Liver (tissue), 9 donors: ENCODE results near the gene ACVR1. TPM values are rescaled to one million over a fixed set of nuclear protein-coding genes. Genes with fewer than 3 reads are reported as not detected.

Experiments used
- DNase-seq: peaks from one replicate; pipeline ENCODE4 v3.0.0-alpha.2; 2017; ENCODE audit warnings: low spot score
- H3K27ac ChIP-seq, 2 donors: one replicate each; pipeline ENCODE4 v1.7.0; 2013; ENCODE audit warnings: inconsistent platforms in 2 of 2, low read length in 2 of 2, control low read depth in 1 of 2, low read depth in 1 of 2, mild to moderate bottlenecking in 1 of 2
- H3K27me3 ChIP-seq, 4 donors: one replicate each; pipeline versions ENCODE4 v1.6.1 to v1.7.0; 2013; ENCODE audit warnings: low read length in 3 of 4, inconsistent platforms in 1 of 4, mild to moderate bottlenecking in 1 of 4, moderate library complexity in 1 of 4; ENCODE audit not compliant: control insufficient read depth in 4 of 4, insufficient read depth in 4 of 4
- H3K36me3 ChIP-seq, 4 donors: one replicate each; pipeline versions ENCODE4 v1.6.1 to v1.7.0; 2013; ENCODE audit warnings: low read length in 3 of 4, mild to moderate bottlenecking in 3 of 4, low read depth in 1 of 4, moderate library complexity in 1 of 4; ENCODE audit not compliant: control insufficient read depth in 4 of 4, insufficient read depth in 3 of 4
- H3K4me1 ChIP-seq, 4 donors: one replicate each; pipeline versions ENCODE4 v1.6.1 to v1.7.0; 2013; ENCODE audit warnings: low read length in 3 of 4, mild to moderate bottlenecking in 3 of 4, moderate library complexity in 1 of 4; ENCODE audit not compliant: control insufficient read depth in 4 of 4, insufficient read depth in 4 of 4
- H3K4me3 ChIP-seq, 3 donors: one replicate each; pipeline versions ENCODE4 v1.6.1 to v1.7.0; 2013; ENCODE audit warnings: low read length in 3 of 3, control low read depth in 1 of 3, low read depth in 1 of 3, mild to moderate bottlenecking in 1 of 3
- H3K9ac ChIP-seq, 2 donors: one replicate each; pipeline ENCODE4 v1.7.0; 2013; ENCODE audit warnings: low read length in 2 of 2, mild to moderate bottlenecking in 2 of 2, moderate library complexity in 2 of 2, control low read depth in 1 of 2, low read depth in 1 of 2
- H3K9me3 ChIP-seq, 4 donors: one replicate each; pipeline versions ENCODE4 v1.6.1 to v1.7.0; 2013; ENCODE audit warnings: low read length in 3 of 4; ENCODE audit not compliant: control insufficient read depth in 4 of 4
- ATF3 ChIP-seq: IDR thresholded peaks from 2 replicates; pipeline ENCODE4 v1.6.1; 2016; ENCODE audit warnings: antibody characterized with exemption
- CTCF ChIP-seq: fragments of 150-350 bp; IDR thresholded peaks from 2 replicates; pipeline ENCODE4 v1.5.1; 2017; ENCODE audit warnings: improper control_type of control experiment, low read depth, low read length; ENCODE audit not compliant: missing input control
- FOXA1 ChIP-seq: IDR thresholded peaks from 2 replicates; pipeline ENCODE4 v1.6.1; 2016; ENCODE audit warnings: antibody characterized with exemption
- FOXA2 ChIP-seq: IDR thresholded peaks from 2 replicates; pipeline ENCODE4 v1.6.1; 2016; ENCODE audit warnings: antibody characterized with exemption
- GABPA ChIP-seq, 2 donors: IDR thresholded peaks in 1 of 2; conservative IDR thresholded peaks in 1 of 2; 2 replicates each; pipeline ENCODE4 v1.6.1; 2016; ENCODE audit warnings: antibody characterized with exemption in 2 of 2, mild to moderate bottlenecking in 1 of 2, moderate library complexity in 1 of 2
- HNF4A ChIP-seq, 2 donors: conservative IDR thresholded peaks; 2 replicates each; pipeline ENCODE4 v1.6.1; 2016; ENCODE audit warnings: antibody characterized with exemption in 2 of 2, mild to moderate bottlenecking in 2 of 2
- NR2F2 ChIP-seq: IDR thresholded peaks from 2 replicates; pipeline ENCODE4 v1.6.1; 2016; ENCODE audit warnings: antibody characterized with exemption
- RAD21 ChIP-seq, 2 donors: IDR thresholded peaks; 2 replicates each; pipeline ENCODE4 v1.6.1; 2016; ENCODE audit warnings: antibody characterized with exemption in 2 of 2, mild to moderate bottlenecking in 2 of 2
- RXRA ChIP-seq, 2 donors: IDR thresholded peaks; 2 replicates each; pipeline ENCODE4 v1.6.1; 2017 to 2018; ENCODE audit warnings: antibody characterized with exemption in 2 of 2, mild to moderate bottlenecking in 1 of 2
- SP1 ChIP-seq: IDR thresholded peaks from 2 replicates; pipeline ENCODE4 v1.6.1; 2018; ENCODE audit warnings: antibody characterized with exemption, mild to moderate bottlenecking
- YY1 ChIP-seq: IDR thresholded peaks from 2 replicates; pipeline ENCODE4 v1.6.1; 2016; ENCODE audit warnings: antibody characterized with exemption, mild to moderate bottlenecking
- WGBS: extraction: QIAGEN DNeasy Blood & Tissue Kit; methylation state at CpG from one replicate; pipeline ENCODE4 v1.1.7; 2013; 5-methylcytosine and 5-hydroxymethylcytosine counted together
- polyA plus RNA-seq, 2 donors: library from polyadenylated mRNA; stranded (reverse) in 1 of 2; unstranded in 1 of 2; fragments of 200-250 nt in 1 of 2; fragments of >200 nt in 1 of 2; fragmentation: Nextera tagmentation in 1 of 2; extraction: Ambion mirVana in 1 of 2; gene quantifications; one replicate each; pipeline versions ENCODE4 v1.2.1 to v1.2.3, GENCODE V29; 2013 to 2015
- total RNA-seq, 2 donors: library from RNA; depleted of rRNA; stranded (reverse); fragments of >200 nt; gene quantifications; one replicate each; pipeline ENCODE4 v1.2.3, GENCODE V29; 2014
- TF ChIP-seq, protein P1 (sequence below): IDR thresholded peaks from 2 replicates; pipeline ENCODE4 v1.6.1; 2016; ENCODE audit warnings: antibody characterized with exemption, mild to moderate bottlenecking
- TF ChIP-seq, protein P2 (sequence below): IDR thresholded peaks from 2 replicates; pipeline ENCODE4 v1.6.1; 2016; ENCODE audit warnings: antibody characterized with exemption
- TF ChIP-seq, protein P3 (sequence below): IDR thresholded peaks from 2 replicates; pipeline ENCODE4 v1.6.1; 2016; ENCODE audit warnings: antibody characterized with exemption
- donor health status: healthy.
- donor health status: healthy.
- donor health status: healthy.
- donor health status: healthy.
- donor health status: healthy.

ACVR1 gene
- total and polyA plus RNA-seq, 4 donors = 6.2 to 20.4 (median 8.5) TPM

DNA sequence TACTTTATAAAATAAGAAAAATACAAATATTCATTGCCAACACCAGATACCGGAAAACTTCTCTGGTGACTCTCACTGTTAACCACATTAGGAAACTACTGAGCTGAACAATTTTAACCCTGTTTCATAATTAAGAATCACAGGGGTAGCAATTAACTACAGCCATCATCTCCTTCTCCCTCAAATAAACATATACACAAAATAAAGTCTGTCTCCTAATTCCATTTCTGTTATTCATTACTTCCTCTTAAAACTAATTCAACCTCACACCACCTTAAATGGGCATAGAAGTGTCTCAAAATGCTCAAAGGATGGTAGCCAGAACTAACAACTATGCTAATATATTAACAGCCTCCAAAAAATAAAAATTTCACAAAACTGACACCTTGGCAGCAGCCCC, 60.7 kb downstream of the ACVR1 start:
- peaks cover 2 to 18% (median 9%) of the 10 kb centered on the region in 4 donors for H3K36me3 ChIP-seq
- WGBS = 100% methylated on average over 1 of the region's 1 CpG
- no peak overlapping the region for H3K27ac ChIP-seq
- H3K9me3 ChIP-seq = no peaks in the 10 kb centered on the region
- no peak overlapping the region for H3K4me3 ChIP-seq
- TF ChIP-seq, protein P1, sequence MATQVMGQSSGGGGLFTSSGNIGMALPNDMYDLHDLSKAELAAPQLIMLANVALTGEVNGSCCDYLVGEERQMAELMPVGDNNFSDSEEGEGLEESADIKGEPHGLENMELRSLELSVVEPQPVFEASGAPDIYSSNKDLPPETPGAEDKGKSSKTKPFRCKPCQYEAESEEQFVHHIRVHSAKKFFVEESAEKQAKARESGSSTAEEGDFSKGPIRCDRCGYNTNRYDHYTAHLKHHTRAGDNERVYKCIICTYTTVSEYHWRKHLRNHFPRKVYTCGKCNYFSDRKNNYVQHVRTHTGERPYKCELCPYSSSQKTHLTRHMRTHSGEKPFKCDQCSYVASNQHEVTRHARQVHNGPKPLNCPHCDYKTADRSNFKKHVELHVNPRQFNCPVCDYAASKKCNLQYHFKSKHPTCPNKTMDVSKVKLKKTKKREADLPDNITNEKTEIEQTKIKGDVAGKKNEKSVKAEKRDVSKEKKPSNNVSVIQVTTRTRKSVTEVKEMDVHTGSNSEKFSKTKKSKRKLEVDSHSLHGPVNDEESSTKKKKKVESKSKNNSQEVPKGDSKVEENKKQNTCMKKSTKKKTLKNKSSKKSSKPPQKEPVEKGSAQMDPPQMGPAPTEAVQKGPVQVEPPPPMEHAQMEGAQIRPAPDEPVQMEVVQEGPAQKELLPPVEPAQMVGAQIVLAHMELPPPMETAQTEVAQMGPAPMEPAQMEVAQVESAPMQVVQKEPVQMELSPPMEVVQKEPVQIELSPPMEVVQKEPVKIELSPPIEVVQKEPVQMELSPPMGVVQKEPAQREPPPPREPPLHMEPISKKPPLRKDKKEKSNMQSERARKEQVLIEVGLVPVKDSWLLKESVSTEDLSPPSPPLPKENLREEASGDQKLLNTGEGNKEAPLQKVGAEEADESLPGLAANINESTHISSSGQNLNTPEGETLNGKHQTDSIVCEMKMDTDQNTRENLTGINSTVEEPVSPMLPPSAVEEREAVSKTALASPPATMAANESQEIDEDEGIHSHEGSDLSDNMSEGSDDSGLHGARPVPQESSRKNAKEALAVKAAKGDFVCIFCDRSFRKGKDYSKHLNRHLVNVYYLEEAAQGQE = no peak
- TF ChIP-seq ATF3 = no peak
- no peak for TF ChIP-seq NR2F2
- TF ChIP-seq, protein P2, sequence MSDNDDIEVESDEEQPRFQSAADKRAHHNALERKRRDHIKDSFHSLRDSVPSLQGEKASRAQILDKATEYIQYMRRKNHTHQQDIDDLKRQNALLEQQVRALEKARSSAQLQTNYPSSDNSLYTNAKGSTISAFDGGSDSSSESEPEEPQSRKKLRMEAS = no peak
- H3K27me3 ChIP-seq = no peaks in the 10 kb centered on the region
- no peak for DNase-seq
- no peak overlapping the region for H3K9ac ChIP-seq
- H3K4me1 ChIP-seq = peaks cover 0 to 26% (median 10%) of the 10 kb centered on the region in 4 donors

DNA sequence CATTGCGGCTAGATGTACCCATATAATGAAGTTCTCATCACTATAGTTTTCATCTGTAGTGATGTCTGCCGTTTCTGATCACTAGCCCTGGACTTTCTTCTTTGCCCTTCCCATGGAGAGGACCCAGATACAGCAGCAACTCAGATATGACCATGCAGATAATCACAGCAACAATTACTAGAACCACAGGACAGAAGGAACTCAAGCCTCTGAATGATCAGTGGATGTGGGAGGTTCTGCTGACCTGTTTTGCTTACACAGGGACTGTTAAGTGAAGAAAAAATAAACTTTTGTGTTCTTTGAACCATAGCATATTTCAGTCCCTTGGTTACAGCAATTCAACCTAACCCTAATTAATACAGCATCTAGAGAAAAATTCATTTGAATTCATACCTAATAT, 62.7 kb downstream of the ACVR1 start:
- Histone ChIP-seq H3K4me3 (no peak overlapping the region), H3K36me3 (peaks cover 2 to 17% (median 8%) of the 10 kb centered on the region in 4 donors), H3K9me3 (no peaks in the 10 kb centered on the region), H3K9ac (no peak overlapping the region), H3K27ac (no peak overlapping the region), H3K4me1 (peaks cover 5 to 31% (median 14%) of the 10 kb centered on the region in 4 donors), H3K27me3 (no peaks in the 10 kb centered on the region)
- peak; percentile 26 to 47 for TF ChIP-seq HNF4A (conservative IDR thresholded peaks at IDR 0.05)
- no peak for TF ChIP-seq RAD21 (IDR thresholded peaks at IDR 0.05)
- no peak for TF ChIP-seq FOXA2
- no peak for DNase-seq
- WGBS = 63% methylated on average over 2 of the region's 2 CpGs

- Histone ChIP-seq H3K27ac (peak overlapping the region; percentile 42 to 61), H3K27me3 (no peaks in the 10 kb centered on the region), H3K9me3 (no peaks in the 10 kb centered on the region), H3K9ac (no peak overlapping the region), H3K4me3 (no peak overlapping the region), H3K36me3 (peaks cover 0 to 3% (median 0%) of the 10 kb centered on the region in 4 donors), H3K4me1 (peaks cover 6 to 33% (median 14%) of the 10 kb centered on the region in 4 donors)
- whole genome bisulfite sequencing = 32% methylated on average over 1 of the region's 1 CpG
- no peak for DNase-seq
- peak; percentile 33 for TF ChIP-seq SP1
- TF ChIP-seq CTCF = no peak
- TF ChIP-seq FOXA1 = no peak
- TF ChIP-seq HNF4A (conservative IDR thresholded peaks at IDR 0.05) = peak; percentile 82 to 84
- TF ChIP-seq, protein P2 = no peak
- TF ChIP-seq GABPA (IDR thresholded peaks at IDR 0.05 in 1 of 2, conservative IDR thresholded peaks at IDR 0.05 in 1 of 2) = no peak
- TF ChIP-seq, protein P3, sequence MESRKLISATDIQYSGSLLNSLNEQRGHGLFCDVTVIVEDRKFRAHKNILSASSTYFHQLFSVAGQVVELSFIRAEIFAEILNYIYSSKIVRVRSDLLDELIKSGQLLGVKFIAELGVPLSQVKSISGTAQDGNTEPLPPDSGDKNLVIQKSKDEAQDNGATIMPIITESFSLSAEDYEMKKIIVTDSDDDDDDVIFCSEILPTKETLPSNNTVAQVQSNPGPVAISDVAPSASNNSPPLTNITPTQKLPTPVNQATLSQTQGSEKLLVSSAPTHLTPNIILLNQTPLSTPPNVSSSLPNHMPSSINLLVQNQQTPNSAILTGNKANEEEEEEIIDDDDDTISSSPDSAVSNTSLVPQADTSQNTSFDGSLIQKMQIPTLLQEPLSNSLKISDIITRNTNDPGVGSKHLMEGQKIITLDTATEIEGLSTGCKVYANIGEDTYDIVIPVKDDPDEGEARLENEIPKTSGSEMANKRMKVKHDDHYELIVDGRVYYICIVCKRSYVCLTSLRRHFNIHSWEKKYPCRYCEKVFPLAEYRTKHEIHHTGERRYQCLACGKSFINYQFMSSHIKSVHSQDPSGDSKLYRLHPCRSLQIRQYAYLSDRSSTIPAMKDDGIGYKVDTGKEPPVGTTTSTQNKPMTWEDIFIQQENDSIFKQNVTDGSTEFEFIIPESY = no peak
- TF ChIP-seq RAD21 (IDR thresholded peaks at IDR 0.05) = peak in 1 of 2 donors; percentile 47
- peak; percentile 15 to 52 for TF ChIP-seq RXRA (IDR thresholded peaks at IDR 0.05)
- TF ChIP-seq ATF3 = no peak
- TF ChIP-seq, protein P1 = no peak
- TF ChIP-seq YY1 = peak; percentile 32
- TF ChIP-seq NR2F2 = no peak
- no peak for TF ChIP-seq FOXA2
These were observed 66.1 kb downstream of the ACVR1 start for GRCh38 chr2:157810037-157810436.
